SK-N-SH treated with all-trans-retinoic acid at 6 μM for 48 hours (cell line): ENCODE results near the gene OTX2.

Experiments
- ATAC-seq: fragments of 200-7000 bp; cut with Tn5 transposase; 3 replicates; pipeline ENCODE4 v1.9.1; 2020; ENCODE audit warnings: mild to moderate bottlenecking, moderate library complexity
- ARNTL ChIP-seq: fragments of 450-650 bp; formaldehyde crosslinking; IDR thresholded peaks from 2 replicates; pipeline ENCODE4 v1.5.0; 2020; ENCODE audit warnings: low read depth, mild to moderate bottlenecking, moderate library complexity, borderline replicate concordance
- CREB5 ChIP-seq: fragments of 250-450 bp; sonication (Bioruptor Pico); IDR thresholded peaks from 2 replicates; pipeline ENCODE4 v1.5.1; 2020; ENCODE audit warnings: low read depth, mild to moderate bottlenecking, moderate library complexity
- CSDC2 ChIP-seq: fragments of 250-450 bp; sonication (Bioruptor Pico); IDR thresholded peaks from 2 replicates; pipeline ENCODE4 v1.5.0; 2020; ENCODE audit warnings: mild to moderate bottlenecking, moderate library complexity
- ESRRG ChIP-seq: fragments of 250-450 bp; sonication (Bioruptor Pico); IDR thresholded peaks from 2 replicates; pipeline ENCODE4 v1.6.1; 2021; ENCODE audit warnings: mild to moderate bottlenecking
- GLIS3 ChIP-seq: fragments of 250-450 bp; sonication (Bioruptor Pico); IDR thresholded peaks from 2 replicates; pipeline ENCODE4 v1.5.0; 2020; ENCODE audit warnings: mild to moderate bottlenecking, moderate library complexity
- ISL1 ChIP-seq: fragments of 250-450 bp; sonication (Bioruptor Pico); IDR thresholded peaks from 2 replicates; pipeline ENCODE4 v2.1.2; 2022; ENCODE audit warnings: mild to moderate bottlenecking, moderate library complexity
- OSR1 ChIP-seq: fragments of 250-450 bp; sonication (Bioruptor Pico); IDR thresholded peaks from 2 replicates; pipeline ENCODE4 v1.8.0; 2022; ENCODE audit warnings: moderate library complexity, mild to moderate bottlenecking, inconsistent platforms
- PPARA ChIP-seq: fragments of 250-450 bp; sonication (Bioruptor Pico); IDR thresholded peaks from 2 replicates; pipeline ENCODE4 v1.5.0; 2020; ENCODE audit warnings: mild to moderate bottlenecking, borderline replicate concordance
- RARB ChIP-seq: fragments of 250-450 bp; sonication (Bioruptor Pico); IDR thresholded peaks from 2 replicates; pipeline ENCODE4 v1.8.0; 2021; ENCODE audit warnings: mild to moderate bottlenecking, moderate library complexity
- SNAI2 ChIP-seq: fragments of 250-450 bp; sonication (Bioruptor Pico); IDR thresholded peaks from 2 replicates; pipeline ENCODE4 v1.5.0; 2020; ENCODE audit warnings: mild to moderate bottlenecking, moderate library complexity
- TCF4 ChIP-seq: fragments of 250-450 bp; sonication (Bioruptor Pico); IDR thresholded peaks from 2 replicates; pipeline ENCODE4 v1.8.0; 2021; ENCODE audit warnings: mild to moderate bottlenecking, moderate library complexity, borderline replicate concordance
- TOX ChIP-seq: fragments of 250-450 bp; sonication (Bioruptor Pico); IDR thresholded peaks from 2 replicates; pipeline ENCODE4 v1.8.0; 2021; ENCODE audit warnings: mild to moderate bottlenecking, moderate library complexity, borderline replicate concordance
- TSHZ2 ChIP-seq: fragments of 250-450 bp; sonication (Bioruptor Pico); IDR thresholded peaks from 2 replicates; pipeline ENCODE4 v1.5.0; 2020; ENCODE audit warnings: mild to moderate bottlenecking, moderate library complexity
- ZC3H10 ChIP-seq: fragments of 250-450 bp; sonication (Bioruptor Pico); IDR thresholded peaks from 2 replicates; pipeline ENCODE4 v1.5.1; 2021; ENCODE audit warnings: mild to moderate bottlenecking, moderate library complexity
- ZFP3 ChIP-seq: fragments of 250-450 bp; sonication (Bioruptor Pico); IDR thresholded peaks from 2 replicates; pipeline ENCODE4 v1.5.0; 2020; ENCODE audit warnings: mild to moderate bottlenecking, moderate library complexity
- ZFP30 ChIP-seq: fragments of 450-650 bp; formaldehyde crosslinking; IDR thresholded peaks from 2 replicates; pipeline ENCODE4 v1.5.0; 2022; ENCODE audit warnings: mild to moderate bottlenecking, moderate library complexity
- ZNF565 ChIP-seq: fragments of 450-650 bp; formaldehyde crosslinking; conservative IDR thresholded peaks from 2 replicates; pipeline ENCODE4 v1.5.0; 2020; ENCODE audit warnings: low read depth, mild to moderate bottlenecking, moderate library complexity
- ZNF70 ChIP-seq: fragments of 450-650 bp; formaldehyde crosslinking; IDR thresholded peaks from 2 replicates; pipeline ENCODE4 v1.5.0; 2020; ENCODE audit warnings: mild to moderate bottlenecking, moderate library complexity
- ZNF8 ChIP-seq: fragments of 450-650 bp; formaldehyde crosslinking; IDR thresholded peaks from 2 replicates; pipeline ENCODE4 v1.5.0; 2020; ENCODE audit warnings: mild to moderate bottlenecking, moderate library complexity
- TF ChIP-seq, protein P1 (sequence below): fragments of 250-450 bp; sonication (Bioruptor Pico); IDR thresholded peaks from 2 replicates; pipeline ENCODE4 v1.8.0; 2020; ENCODE audit warnings: mild to moderate bottlenecking, moderate library complexity, borderline replicate concordance
- TF ChIP-seq, protein P2 (sequence below): fragments of 250-450 bp; sonication (Bioruptor Pico); IDR thresholded peaks from 2 replicates; pipeline ENCODE4 v1.8.0; 2021; ENCODE audit warnings: low read depth, mild to moderate bottlenecking, moderate library complexity, borderline replicate concordance
- TF ChIP-seq, protein P3 (sequence below): fragments of 250-450 bp; sonication (Bioruptor Pico); IDR thresholded peaks from 2 replicates; pipeline ENCODE4 v1.5.1; 2021; ENCODE audit warnings: mild to moderate bottlenecking, moderate library complexity

The OTX2 gene

DNA sequence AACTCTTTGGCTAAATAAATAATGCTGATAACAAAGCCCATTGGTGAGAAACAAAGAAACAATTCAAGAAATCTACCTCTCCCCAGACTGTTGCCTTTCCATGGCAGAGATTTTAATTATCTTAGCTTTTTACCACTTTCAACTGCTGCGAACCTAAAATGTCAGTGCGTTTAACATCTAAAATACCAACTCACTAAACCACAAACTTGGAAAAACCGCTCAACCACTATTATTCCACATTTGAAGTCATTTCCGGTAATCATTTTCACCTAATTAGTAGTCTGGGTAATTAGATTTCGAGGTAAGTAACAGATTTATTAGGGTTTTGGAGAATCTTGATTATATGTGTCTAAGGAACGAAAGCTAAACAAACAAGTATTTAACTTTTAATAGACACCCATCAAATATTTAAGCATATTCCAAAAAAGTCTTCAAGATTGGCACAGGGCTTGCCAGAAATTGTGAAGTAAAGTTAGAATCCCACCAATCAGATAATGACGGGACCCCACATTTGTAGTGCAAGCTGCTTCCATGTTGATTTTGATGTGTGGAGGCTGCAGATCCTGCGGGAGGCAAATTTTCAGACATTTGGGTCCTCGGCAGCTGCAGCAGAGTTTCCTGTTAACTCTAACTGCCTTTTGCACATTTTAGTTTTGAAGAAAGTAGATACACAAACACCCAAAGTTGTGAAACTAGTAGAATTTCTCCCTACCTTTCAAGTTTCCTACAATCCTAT is 4.1 kb downstream of the OTX2 start:
- TF ChIP-seq TSHZ2, result no peak
- no peak for TF ChIP-seq ESRRG (CRISPR knock-in tag)
- TF ChIP-seq CSDC2 (CRISPR knock-in tag), result no peak
- TF ChIP-seq, protein P1, sequence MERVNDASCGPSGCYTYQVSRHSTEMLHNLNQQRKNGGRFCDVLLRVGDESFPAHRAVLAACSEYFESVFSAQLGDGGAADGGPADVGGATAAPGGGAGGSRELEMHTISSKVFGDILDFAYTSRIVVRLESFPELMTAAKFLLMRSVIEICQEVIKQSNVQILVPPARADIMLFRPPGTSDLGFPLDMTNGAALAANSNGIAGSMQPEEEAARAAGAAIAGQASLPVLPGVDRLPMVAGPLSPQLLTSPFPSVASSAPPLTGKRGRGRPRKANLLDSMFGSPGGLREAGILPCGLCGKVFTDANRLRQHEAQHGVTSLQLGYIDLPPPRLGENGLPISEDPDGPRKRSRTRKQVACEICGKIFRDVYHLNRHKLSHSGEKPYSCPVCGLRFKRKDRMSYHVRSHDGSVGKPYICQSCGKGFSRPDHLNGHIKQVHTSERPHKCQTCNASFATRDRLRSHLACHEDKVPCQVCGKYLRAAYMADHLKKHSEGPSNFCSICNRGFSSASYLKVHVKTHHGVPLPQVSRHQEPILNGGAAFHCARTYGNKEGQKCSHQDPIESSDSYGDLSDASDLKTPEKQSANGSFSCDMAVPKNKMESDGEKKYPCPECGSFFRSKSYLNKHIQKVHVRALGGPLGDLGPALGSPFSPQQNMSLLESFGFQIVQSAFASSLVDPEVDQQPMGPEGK, result no peak
- TF ChIP-seq ISL1, result no peak
- TF ChIP-seq TCF4, result no peak
- TF ChIP-seq ZNF8, result no peak
- no peak for TF ChIP-seq GLIS3 (CRISPR knock-in tag)
- TF ChIP-seq ZNF565 (CRISPR knock-in tag), result no peak
- no peak for TF ChIP-seq CREB5 (CRISPR knock-in tag)
- TF ChIP-seq ZFP30 (CRISPR knock-in tag), result no peak
- TF ChIP-seq OSR1, result no peak
- no peak for TF ChIP-seq TOX (CRISPR knock-in tag)
- TF ChIP-seq, protein P2, sequence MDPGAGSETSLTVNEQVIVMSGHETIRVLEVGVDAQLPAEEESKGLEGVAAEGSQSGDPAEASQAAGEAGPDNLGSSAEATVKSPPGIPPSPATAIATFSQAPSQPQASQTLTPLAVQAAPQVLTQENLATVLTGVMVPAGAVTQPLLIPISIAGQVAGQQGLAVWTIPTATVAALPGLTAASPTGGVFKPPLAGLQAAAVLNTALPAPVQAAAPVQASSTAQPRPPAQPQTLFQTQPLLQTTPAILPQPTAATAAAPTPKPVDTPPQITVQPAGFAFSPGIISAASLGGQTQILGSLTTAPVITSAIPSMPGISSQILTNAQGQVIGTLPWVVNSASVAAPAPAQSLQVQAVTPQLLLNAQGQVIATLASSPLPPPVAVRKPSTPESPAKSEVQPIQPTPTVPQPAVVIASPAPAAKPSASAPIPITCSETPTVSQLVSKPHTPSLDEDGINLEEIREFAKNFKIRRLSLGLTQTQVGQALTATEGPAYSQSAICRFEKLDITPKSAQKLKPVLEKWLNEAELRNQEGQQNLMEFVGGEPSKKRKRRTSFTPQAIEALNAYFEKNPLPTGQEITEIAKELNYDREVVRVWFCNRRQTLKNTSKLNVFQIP (CRISPR knock-in tag), result no peak
- TF ChIP-seq ARNTL (CRISPR knock-in tag), result no peak
- no peak for TF ChIP-seq ZNF70
- TF ChIP-seq, protein P3, sequence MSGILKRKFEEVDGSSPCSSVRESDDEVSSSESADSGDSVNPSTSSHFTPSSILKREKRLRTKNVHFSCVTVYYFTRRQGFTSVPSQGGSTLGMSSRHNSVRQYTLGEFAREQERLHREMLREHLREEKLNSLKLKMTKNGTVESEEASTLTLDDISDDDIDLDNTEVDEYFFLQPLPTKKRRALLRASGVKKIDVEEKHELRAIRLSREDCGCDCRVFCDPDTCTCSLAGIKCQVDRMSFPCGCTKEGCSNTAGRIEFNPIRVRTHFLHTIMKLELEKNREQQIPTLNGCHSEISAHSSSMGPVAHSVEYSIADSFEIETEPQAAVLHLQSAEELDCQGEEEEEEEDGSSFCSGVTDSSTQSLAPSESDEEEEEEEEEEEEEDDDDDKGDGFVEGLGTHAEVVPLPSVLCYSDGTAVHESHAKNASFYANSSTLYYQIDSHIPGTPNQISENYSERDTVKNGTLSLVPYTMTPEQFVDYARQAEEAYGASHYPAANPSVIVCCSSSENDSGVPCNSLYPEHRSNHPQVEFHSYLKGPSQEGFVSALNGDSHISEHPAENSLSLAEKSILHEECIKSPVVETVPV (CRISPR knock-in tag), result no peak
- TF ChIP-seq RARB, result no peak
- TF ChIP-seq SNAI2 (CRISPR knock-in tag), result no peak
- no peak for TF ChIP-seq ZC3H10
- TF ChIP-seq, all 23 proteins: peak for 0
- no peak for ATAC-seq

GRCh38 chr14:56805201-56805991 is 4.9 kb downstream of the OTX2 start:
- ATAC-seq, result no peak
- TF ChIP-seq CREB5 (CRISPR knock-in tag), result no peak
- TF ChIP-seq ISL1, result no peak
- no peak for TF ChIP-seq PPARA (CRISPR knock-in tag)
- no peak for TF ChIP-seq SNAI2 (CRISPR knock-in tag)
- no peak for TF ChIP-seq OSR1
- TF ChIP-seq ARNTL (CRISPR knock-in tag), result no peak
- TF ChIP-seq, protein P2 (CRISPR knock-in tag), result no peak
- no peak for TF ChIP-seq ZC3H10
- no peak for TF ChIP-seq ESRRG (CRISPR knock-in tag)
- no peak for TF ChIP-seq ZFP3 (CRISPR knock-in tag)
- no peak for TF ChIP-seq CSDC2 (CRISPR knock-in tag)
- TF ChIP-seq TSHZ2, result no peak
- TF ChIP-seq TCF4, result no peak
- TF ChIP-seq ZNF8, result no peak
- TF ChIP-seq TOX (CRISPR knock-in tag), result no peak
- TF ChIP-seq ZFP30 (CRISPR knock-in tag), result no peak
